Epithelial cell of esophagus (primary cell): ENCODE data around the gene SPOCK1.

ENCODE experiments used
- DNase-seq: peaks from one replicate; pipeline ENCODE4 v3.0.0; 2010; ENCODE audit warnings: low read depth
- H3K4me3 ChIP-seq: 2 replicates; pipeline ENCODE4 v1.5.1; 2011; ENCODE audit warnings: mild to moderate bottlenecking, low read length, control low read depth
- CTCF ChIP-seq: IDR thresholded peaks from 2 replicates; pipeline ENCODE4 v1.5.1; 2011; ENCODE audit warnings: low read depth, mild to moderate bottlenecking, low read length, control low read depth, inconsistent platforms; ENCODE audit not compliant: insufficient read depth; ENCODE audit errors: missing control alignments

The SPOCK1 gene

GRCh38 chr5:137231540-137231939 is 267.6 kb downstream of the SPOCK1 start:
- DNase-seq: peak; percentile 99
- TF ChIP-seq CTCF: no peak

GRCh38 chr5:137228816-137229215 is 270.3 kb downstream of the SPOCK1 start:
- DNase-seq: no peak
- no peak overlapping the region for H3K4me3 ChIP-seq
- no peak for TF ChIP-seq CTCF

More at GRCh38 chr5:137231540-137231939, 267.6 kb downstream of the SPOCK1 start:
- H3K4me3 ChIP-seq: no peak overlapping the region

GRCh38 chr5:137226081-137226480 is 273.0 kb downstream of the SPOCK1 start:
- DNase-seq: no peak
- TF ChIP-seq CTCF: no peak
- no peak overlapping the region for H3K4me3 ChIP-seq

- no peak for DNase-seq
- no peak overlapping the region for H3K4me3 ChIP-seq
- TF ChIP-seq CTCF: no peak
Measured at GRCh38 chr5:137223324-137224295, 275.5 kb downstream of the SPOCK1 start.

- no peak overlapping the region for H3K4me3 ChIP-seq
- DNase-seq: no peak
- no peak for TF ChIP-seq CTCF
Measured at GRCh38 chr5:137221943-137222342, 277.2 kb downstream of the SPOCK1 start.

GRCh38 chr5:137220523-137220927 is 278.6 kb downstream of the SPOCK1 start:
- TF ChIP-seq CTCF: peak; percentile 80
- DNase-seq: peak; percentile 97

More at GRCh38 chr5:137220523-137220927, 278.6 kb downstream of the SPOCK1 start:
- H3K4me3 ChIP-seq: no peak overlapping the region
